MM.1S (cell line): ENCODE results near the gene CSF1.

Experiments
- DNase-seq: peaks from one replicate; pipeline ENCODE4 v3.0.0-alpha.2; 2015
- H2AFZ ChIP-seq: fragments of 300-600 bp; sonication (generic); 2 replicates; pipeline ENCODE4 v1.6.0; 2016; ENCODE audit warnings: antibody characterized with exemption, low read length
- H3F3A ChIP-seq: fragments of 300-600 bp; sonication (generic); 2 replicates; pipeline ENCODE4 v1.6.1; 2016; ENCODE audit warnings: mild to moderate bottlenecking, antibody characterized with exemption, low read length, moderate library complexity, mixed read lengths; ENCODE audit not compliant: insufficient read depth
- H3K27ac ChIP-seq: fragments of 300-600 bp; sonication (generic); 2 replicates; pipeline ENCODE4 v1.5.1; 2016; ENCODE audit warnings: mild to moderate bottlenecking, low read length
- H3K27me3 ChIP-seq: fragments of 300-600 bp; sonication (generic); replicated peaks from 2 replicates; pipeline ENCODE4 v1.6.0; 2016; ENCODE audit warnings: low read length; ENCODE audit not compliant: insufficient read depth
- H3K36me3 ChIP-seq: fragments of 300-600 bp; sonication (generic); replicated peaks from 2 replicates; pipeline ENCODE4 v1.6.1; 2016; ENCODE audit warnings: mild to moderate bottlenecking, low read length, mixed read lengths; ENCODE audit not compliant: insufficient read depth
- H3K4me1 ChIP-seq: fragments of 300-600 bp; sonication (generic); 2 replicates; pipeline ENCODE4 v1.6.1; 2016; ENCODE audit warnings: low read length, mixed read lengths
- H3K4me2 ChIP-seq: fragments of 300-600 bp; sonication (generic); 2 replicates; pipeline ENCODE4 v1.6.0; 2016; ENCODE audit warnings: low read depth, low read length
- H3K4me3 ChIP-seq: fragments of 300-600 bp; sonication (generic); 2 replicates; pipeline ENCODE4 v1.5.1; 2016; ENCODE audit warnings: low read length, mixed read lengths
- H3K79me2 ChIP-seq: fragments of 300-600 bp; sonication (generic); 2 replicates; pipeline ENCODE4 v1.6.1; 2016; ENCODE audit warnings: mixed run types, low read length, mixed read lengths
- H3K9ac ChIP-seq: fragments of 300-600 bp; sonication (generic); 2 replicates; pipeline ENCODE4 v1.6.1; 2016; ENCODE audit warnings: low read length, mixed read lengths
- H3K9me2 ChIP-seq: fragments of 300-600 bp; sonication (generic); replicated peaks from 2 replicates; pipeline ENCODE4 v1.6.1; 2016; ENCODE audit warnings: mild to moderate bottlenecking, low read length, mixed read lengths; ENCODE audit not compliant: insufficient read depth
- H3K9me3 ChIP-seq: fragments of 300-600 bp; sonication (generic); replicated peaks from 2 replicates; pipeline ENCODE4 v1.6.1; 2016; ENCODE audit warnings: mild to moderate bottlenecking, low read length, mixed read lengths; ENCODE audit not compliant: insufficient read depth
- H4K20me1 ChIP-seq: fragments of 300-600 bp; sonication (generic); 2 replicates; pipeline ENCODE4 v1.6.1; 2016; ENCODE audit warnings: mild to moderate bottlenecking, low read length, moderate library complexity, mixed read lengths; ENCODE audit not compliant: insufficient read depth
- CTCF ChIP-seq: fragments of 300-600 bp; sonication (generic); IDR thresholded peaks from 2 replicates; pipeline ENCODE4 v1.5.1; 2016; ENCODE audit warnings: antibody characterized with exemption, low read length, mixed read lengths
- EZH2 ChIP-seq: fragments of 300-600 bp; sonication (generic); optimal IDR thresholded peaks from 2 replicates; pipeline ENCODE3; 2017; ENCODE audit warnings: low read depth, mild to moderate bottlenecking, antibody characterized with exemption, low read length, mixed read lengths
- EZH2phosphoT487 ChIP-seq: fragments of 300-600 bp; sonication (generic); IDR thresholded peaks from 2 replicates; pipeline ENCODE4 v1.6.1; 2018; ENCODE audit warnings: antibody characterized with exemption, low read length

Gene CSF1

GRCh38 chr1:109944541-109944940 lies 33.9 kb downstream of the CSF1 start:
- no peak overlapping the region for H3K4me3 ChIP-seq

GRCh38 chr1:109946511-109946910 lies 35.9 kb downstream of the CSF1 start:
- no peak for TF ChIP-seq CTCF
- no peak overlapping the region for H3K27ac ChIP-seq

More at GRCh38 chr1:109944541-109944940, 33.9 kb downstream of the CSF1 start:
- Histone ChIP-seq H2AFZ (no peak overlapping the region), H3K27me3 (no peaks in the 10 kb centered on the region), H3K79me2 (no peaks in the 10 kb centered on the region), H3K9ac (no peak overlapping the region), H3K4me1 (no peaks in the 10 kb centered on the region), H3K27ac (no peak overlapping the region), H4K20me1 (no peaks in the 10 kb centered on the region), H3K9me2 (no peaks in the 10 kb centered on the region), H3K9me3 (no peaks in the 10 kb centered on the region), H3K36me3 (no peaks in the 10 kb centered on the region), H3F3A (no peaks in the 10 kb centered on the region), H3K4me2 (no peak overlapping the region)
- no peak for TF ChIP-seq CTCF
- no peak for TF ChIP-seq EZH2phosphoT487
- TF ChIP-seq EZH2: no peak
- no peak for DNase-seq

GRCh38 chr1:109947582-109948284 lies 37.1 kb downstream of the CSF1 start:
- Histone ChIP-seq H3K27me3 (no peaks in the 10 kb centered on the region), H3K27ac (no peak overlapping the region), H3K9me2 (no peaks in the 10 kb centered on the region), H2AFZ (no peak overlapping the region), H3K4me2 (no peak overlapping the region), H3K9me3 (no peaks in the 10 kb centered on the region), H3F3A (no peaks in the 10 kb centered on the region), H3K79me2 (no peaks in the 10 kb centered on the region), H3K9ac (no peak overlapping the region), H3K4me3 (no peak overlapping the region), H3K36me3 (no peaks in the 10 kb centered on the region), H4K20me1 (no peaks in the 10 kb centered on the region), H3K4me1 (no peaks in the 10 kb centered on the region)
- TF ChIP-seq CTCF (no peak), EZH2phosphoT487 (no peak), EZH2 (no peak)
- DNase-seq: no peak

More at GRCh38 chr1:109946511-109946910, 35.9 kb downstream of the CSF1 start:
- no peak for DNase-seq
- Histone ChIP-seq H3K27me3 (no peaks in the 10 kb centered on the region), H3K79me2 (no peaks in the 10 kb centered on the region), H2AFZ (no peak overlapping the region), H3K9me3 (no peaks in the 10 kb centered on the region), H3F3A (no peaks in the 10 kb centered on the region), H3K9me2 (no peaks in the 10 kb centered on the region), H3K4me2 (no peak overlapping the region), H3K9ac (no peak overlapping the region), H3K4me1 (no peaks in the 10 kb centered on the region), H4K20me1 (no peaks in the 10 kb centered on the region), H3K4me3 (no peak overlapping the region), H3K36me3 (no peaks in the 10 kb centered on the region)
